ENCODE measurements around the gene RNF187.

GRCh38 chr1:228462560-228462959, 24.6 kb upstream of the RNF187 start:
- no peak for TF ChIP-seq EZH2phosphoT487 (IDR thresholded peaks at IDR 0.05; ENCODE audit: borderline replicate concordance)
- TF ChIP-seq CTCF (conservative IDR thresholded peaks at IDR 0.05; ENCODE audit: low read length) = no peak
